ENCODE data around the gene TACC2. TPM values are rescaled to one million over a fixed set of nuclear protein-coding genes. Genes with fewer than 3 reads are reported as not detected.

TACC2 gene
- polyA plus RNA-seq, 5 donors = 15.5 to 32.4 (median 24.3) TPM

DNA sequence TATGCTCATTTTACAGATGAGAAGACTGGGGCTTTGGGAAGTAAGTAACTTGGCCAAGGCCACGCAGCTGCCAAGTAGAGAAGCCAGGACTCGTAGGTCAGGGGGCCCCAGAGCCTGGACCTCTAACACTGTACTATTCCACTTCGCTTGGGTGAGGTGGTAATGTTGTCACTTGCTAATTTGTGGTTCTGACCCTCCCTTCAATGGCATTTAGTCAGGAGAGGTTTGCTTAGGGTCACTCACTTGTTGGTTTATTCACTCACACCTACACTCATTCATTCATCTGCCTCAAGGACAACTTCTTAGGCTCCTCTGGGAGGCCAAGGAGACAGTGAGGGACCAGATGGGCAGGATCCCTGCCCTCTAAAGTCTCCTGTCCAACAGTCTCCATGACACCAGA lies 303.4 kb downstream of the TACC2 start:
- no peak for DNase-seq

DNA sequence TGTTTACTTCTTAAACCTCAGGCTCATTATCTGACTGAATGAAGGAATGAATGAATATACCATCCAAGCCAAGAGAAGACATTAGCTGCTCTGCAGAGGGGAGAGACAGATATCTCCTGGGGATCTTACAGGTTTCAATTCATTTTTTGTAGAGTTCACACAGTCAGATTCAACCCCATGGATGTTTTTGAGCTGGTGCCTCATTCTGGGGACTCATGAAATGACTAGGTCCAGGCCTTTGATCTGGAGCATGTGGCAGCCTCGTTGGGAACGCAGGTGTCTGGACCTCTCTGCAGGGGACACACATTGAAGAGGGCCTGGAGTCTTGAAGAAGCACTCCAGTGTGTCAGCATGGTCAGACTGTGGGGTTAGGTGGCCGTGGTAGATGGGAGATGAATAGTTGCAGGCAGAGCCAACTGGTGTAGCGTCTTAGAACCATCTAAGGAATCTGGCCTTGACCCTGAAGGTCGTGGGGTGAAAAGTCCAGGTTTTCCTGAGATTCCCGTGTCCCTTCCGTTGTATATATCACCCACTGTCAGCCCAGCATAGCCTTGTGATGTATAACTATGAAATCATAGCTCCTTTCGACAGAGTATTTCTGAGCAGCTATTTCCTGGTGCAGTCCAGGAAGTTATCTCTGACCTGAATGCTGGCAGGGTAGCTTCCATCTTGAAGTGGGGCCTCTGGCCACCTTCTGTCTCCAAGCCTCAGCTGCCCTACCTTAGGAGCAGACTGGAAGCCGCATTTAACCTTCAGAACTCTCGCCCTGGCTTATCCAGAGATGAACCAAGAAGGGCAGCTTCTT lies 304.4 kb downstream of the TACC2 start:
- DNase-seq = no peak

DNA sequence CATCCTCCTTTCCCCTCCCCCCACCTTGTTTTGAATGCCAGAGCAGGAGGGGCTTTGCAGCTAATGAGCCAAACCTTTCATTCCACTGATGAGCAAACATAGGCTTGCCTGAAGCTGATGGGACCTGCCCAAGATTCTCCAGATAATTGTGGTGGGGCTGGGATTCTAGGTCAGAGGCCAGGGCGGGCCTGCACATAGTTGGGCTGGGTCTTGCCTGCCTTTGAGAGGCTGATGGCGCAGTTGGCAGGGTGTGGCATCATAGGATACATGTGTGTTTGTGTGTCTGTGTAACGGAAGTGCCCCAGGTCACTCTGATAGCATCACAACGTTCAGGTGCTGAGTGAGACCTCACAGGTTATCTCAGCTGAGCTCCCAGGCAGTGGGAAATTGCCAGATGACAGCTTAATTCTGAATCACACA lies 305.0 kb downstream of the TACC2 start:
- DNase-seq = no peak

DNA sequence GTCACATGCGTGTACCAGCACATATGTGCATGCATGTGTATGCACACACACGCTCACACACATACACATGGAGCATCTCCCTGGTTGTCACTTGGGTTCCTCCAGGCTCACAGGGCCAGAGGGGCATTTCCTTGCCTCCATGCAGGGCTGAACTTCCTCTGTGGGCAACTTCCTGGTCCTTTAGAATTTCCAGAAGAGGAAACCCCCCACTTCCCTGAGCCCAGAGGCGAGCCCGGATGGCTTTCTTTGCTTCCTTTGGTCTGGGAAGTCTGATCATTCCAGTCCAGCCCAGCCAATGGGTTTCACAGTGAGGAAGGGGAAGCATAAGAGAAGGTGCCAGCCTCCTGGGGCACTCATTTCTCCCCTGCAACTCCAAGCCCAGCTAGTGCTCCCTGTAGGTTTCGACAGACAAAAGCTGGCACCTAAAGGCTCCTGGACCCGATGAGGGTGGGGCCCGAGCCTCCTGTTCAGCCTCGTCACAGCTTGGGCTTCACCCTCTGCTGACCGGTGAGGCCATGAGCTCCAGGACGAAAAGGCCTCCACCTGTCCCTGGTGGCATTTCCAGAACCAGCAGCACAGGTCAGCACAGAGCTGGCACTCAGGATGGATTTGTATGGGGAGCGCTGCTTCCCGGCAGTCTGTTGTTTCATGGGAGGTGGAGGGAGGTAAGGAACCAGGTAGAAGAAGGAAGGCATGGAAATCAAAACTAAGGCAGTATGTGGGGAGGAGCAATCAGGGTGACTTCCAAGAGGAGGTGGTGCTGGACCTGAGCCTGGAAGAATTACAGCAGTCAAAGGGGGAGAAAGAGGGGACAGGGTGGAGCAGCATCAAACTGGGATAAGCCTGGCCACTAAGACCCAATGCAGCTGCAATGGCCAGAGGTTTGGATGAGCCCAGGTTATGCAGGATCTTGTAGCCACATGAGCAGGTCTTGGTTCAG lies 305.8 kb downstream of the TACC2 start:
- DNase-seq = no peak

DNA sequence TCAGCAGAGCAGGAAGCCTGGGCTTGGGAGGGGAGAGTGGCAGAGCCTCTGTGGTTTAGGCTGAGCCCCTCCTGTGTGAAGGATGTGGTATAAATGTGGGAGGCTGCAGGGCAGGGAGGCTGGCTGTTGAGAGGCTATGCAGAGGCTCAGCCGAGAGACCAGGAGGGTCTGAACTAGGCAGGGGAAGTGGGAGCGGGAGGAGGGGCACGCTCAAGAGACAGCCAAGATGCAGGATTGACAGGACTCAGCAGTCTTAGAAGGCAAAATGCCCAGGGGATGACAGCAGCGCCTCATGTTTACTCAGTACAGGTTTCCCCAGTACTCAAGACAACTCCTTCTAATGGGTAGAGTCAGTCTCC lies 306.5 kb downstream of the TACC2 start:
- no peak for DNase-seq

DNA sequence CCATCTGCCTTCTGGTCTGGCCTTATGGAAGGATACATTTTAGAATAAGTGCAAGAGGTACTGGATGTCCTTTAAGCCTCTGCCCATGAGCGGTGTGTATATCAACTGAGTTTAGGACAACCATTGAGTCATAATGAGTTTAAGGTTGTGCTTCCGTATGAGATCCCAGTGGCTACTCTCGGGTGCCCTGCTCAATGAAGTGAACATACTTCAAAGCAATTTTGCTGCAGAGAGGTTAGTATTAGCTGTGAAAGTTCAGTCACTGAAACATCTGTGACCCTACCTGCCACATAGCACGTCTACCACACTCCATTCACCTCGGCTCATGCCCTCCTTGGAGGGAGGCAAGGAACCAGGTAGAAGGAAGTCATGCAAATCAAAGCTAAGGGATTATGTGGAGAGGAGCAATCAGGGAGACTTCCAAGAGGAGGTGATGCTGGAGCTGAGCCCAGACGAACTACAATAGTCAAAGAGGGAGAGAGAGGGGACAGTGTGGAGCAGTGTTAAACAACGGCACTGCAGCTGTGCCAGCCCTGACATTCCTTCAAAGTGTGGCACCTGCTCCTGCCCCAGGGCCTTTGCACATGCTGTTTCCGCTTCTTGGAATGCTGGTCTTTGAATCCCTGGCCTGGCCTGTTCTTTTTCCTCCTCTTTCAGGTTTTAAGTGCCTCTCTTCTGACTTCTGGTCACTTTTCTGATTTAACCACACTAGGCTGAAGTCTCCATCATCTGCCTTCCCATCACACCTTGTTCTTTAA lies 307.6 kb downstream of the TACC2 start:
- no peak for DNase-seq

DNA sequence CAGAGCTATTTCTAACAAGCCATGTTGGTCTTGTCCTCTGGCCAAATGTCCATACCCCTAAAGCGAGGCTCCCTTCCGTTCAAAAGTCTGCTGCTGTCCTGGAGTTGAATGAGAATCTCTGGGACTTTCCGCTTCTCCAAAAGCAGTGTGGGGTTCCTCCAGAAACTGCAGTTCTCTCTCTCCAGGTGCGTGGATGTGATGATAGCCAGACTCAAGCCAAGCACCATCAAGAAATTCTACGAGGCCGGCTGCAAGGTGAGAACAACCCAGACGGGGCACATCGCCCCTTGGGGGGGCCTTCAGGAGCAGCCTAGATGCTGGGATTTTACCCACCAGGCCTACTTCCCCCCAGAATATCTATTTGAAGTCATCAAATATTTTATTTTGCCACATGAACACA lies 308.6 kb downstream of the TACC2 start:
- DNase-seq = no peak

DNA sequence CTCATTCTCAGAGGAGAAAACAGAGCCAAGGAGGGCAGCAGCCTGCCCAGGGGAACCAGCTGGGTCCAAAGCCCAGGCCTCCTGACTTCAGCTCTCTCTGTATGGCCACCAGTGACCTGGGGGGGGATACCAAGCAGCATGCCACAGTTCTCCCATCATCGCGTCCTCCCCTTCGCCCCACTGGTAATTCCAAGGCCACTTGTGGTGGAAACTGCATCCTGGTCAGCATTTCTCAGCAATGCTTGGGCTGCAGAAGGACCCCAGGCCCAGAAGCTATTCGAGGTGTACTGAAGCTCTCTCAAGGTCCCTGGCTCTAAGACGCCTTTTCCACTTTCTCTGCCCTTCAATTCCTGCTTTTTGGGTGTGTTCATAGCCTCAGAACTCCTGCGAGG lies 309.2 kb downstream of the TACC2 start:
- no peak for DNase-seq

DNA sequence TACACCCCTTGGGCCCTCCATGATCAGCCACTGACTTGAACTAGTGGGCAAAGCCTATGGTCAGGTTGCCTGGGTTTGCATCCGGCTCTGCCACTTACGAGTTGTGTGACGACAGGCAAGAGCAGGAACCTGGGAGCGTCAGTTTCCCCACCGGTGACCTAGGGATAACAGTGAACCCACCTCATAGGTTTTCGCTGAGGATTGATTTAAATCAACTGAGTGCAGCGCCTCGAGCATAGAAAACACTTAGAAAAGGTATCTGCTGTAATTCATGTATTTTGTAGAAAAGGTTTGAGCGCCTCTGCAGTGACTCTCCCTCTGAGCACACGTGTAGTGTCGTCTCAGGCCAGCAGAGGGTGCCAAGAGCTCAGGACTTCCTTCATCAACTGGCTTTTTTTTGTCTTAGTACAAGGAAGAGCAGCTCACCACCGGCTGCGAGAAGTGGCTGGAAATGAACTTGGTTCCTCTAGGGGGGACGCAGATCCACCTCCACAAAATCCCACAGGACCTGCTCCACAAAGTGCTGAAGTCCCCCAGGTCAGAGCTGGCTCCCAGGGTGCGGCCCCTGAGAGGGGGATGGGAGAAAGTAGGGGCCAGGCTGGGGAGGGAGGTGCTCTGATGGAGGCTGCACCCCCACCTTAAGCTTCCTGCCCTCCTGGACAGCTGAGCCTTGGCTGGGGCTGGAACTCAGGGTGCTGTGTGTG lies 309.8 kb downstream of the TACC2 start:
- peak; percentile 48 to 61 for DNase-seq

DNA sequence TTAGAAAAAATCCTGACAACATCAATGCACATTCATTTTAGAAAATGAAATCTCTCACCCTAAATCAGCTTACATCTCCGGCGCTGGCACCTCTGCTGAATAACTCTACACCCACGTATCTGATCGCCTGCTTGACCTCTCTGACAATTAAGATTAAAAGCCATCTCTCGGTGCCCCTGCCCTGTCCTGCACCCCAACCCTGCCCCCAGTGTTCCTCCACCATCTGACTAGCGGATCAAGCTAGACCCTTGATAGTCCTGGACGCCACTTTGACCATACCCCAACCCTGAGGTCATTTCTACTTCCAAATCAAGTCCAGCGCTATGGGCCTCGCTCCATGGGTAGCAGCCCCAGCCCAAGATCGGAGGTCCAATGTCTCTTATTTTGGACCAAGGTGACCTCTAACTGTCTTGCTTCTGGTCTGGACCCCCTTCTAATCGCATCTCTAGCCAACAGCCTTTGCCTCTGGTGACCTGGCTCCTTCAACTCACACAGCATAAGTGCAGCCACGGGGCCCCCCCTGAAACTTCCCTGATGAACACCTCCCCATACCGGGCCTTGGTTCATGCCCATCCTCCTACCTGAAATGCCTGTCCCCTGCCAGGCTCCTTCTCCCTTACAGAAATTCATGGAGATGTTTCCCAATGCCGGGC lies 310.6 kb downstream of the TACC2 start:
- no peak for DNase-seq

DNA sequence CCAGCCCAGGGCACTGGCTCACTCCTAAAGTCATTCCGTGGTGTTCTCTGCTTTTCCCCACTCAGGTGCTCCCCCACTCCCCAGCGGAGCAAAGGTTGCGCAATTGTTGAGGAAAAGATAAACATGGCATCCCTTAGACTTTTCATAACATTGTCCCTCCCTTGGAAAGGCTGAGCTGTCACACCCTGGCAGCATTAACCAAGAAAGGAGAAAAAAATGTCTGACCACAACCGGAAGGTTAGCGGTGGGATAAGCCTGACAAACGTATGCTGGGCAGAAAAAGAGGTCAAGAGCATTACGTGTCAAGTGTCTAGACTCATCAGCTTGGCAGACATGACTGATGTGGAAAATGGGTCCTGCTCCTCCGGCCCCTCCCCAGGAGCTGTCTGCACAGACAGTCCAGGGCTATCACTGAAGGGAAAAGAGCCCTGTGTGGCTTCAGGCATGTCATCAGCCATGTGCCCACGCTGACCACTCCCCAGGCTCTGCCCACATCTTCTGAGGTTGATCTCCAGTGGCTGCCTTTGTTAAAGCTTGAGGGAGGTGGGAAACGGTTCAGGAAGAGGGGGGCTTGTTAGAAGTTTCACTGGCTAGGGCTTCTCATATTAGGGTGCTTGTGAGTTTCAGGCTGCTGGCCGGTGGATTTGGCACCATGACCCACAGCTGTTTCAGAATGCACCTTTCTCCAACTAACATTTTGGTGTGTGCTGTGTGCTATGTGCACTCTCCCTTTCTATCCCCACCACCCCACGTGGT lies 312.3 kb downstream of the TACC2 start:
- no peak for DNase-seq

DNA sequence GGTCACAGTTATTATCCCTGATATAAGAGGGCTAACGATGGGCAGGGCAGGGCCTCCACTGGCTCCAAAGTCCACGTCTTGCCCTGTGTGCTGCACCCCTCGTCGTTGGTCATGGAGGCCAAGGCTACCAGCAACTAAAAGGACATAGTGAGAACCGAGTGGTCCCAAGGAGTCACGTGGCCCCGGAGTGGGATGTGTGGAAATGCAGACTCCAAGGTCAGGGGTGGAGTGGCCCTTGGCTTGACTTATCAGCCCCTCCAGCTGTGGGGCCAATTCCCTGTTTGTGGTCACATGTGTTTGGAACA lies 312.8 kb downstream of the TACC2 start:
- no peak for DNase-seq

DNA sequence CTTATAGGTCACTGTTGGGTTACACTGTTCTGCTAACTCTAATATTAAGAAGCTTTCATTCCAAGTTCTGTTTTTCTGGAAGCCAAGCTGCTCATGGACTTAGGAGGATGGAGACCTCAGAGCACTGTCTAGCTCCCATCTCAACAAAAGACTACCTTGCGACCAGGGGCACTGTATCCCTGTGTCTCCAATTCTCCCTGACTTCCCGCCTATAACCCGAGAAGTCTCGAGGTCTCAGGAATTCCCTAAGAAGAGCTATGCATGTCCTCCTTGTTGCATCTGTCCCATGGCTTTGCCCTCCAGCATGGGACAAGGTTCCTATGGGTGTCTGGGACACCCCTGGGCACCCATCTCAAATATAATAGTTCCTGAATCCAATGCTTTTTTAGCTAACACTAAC lies 313.4 kb downstream of the TACC2 start:
- DNase-seq = no peak

DNA sequence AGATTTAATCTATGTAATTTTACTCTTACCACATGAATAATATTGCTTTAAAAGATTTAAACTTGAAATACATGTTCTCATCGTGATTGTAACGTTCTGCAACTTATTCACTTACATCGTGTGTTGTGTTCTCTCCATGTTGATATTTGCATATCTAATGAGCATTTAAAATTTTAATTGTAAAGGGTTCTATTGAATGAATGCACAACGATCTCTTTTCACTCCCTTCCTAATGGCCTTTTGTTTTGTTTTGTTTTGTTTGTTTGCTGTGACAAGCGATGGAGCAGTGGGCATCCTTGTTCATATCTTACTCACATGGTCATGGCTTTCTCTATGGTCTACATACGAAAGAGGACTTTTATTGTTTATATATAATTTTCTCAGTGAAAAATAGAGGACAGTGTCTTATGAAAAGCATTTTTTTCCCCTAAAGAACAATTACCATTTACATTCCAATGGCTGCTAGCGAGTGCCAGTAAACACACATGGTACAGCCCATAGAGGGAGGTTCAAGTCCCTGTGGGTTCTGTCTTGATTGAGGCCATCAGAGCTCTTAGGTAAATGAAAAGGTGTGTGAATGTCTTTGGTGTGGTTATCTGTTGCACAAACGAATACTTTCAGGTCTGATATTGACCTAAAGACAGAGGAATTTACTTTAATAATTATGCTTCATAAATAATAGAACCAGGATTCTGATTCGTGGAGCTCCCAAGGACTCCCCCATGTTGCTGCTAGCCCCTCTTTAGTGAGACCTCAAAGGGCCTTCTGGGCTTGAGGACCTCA lies 314.5 kb downstream of the TACC2 start:
- no peak for DNase-seq

Other genes with a start within 250 kb of the TACC2 start
- 10 to 100 TPM; 21.4 to 40.1 (median 36.8) TPM for gene ATE1, start 61.1 kb upstream of the TACC2 start, polyA plus RNA-seq (ENCODE audit: insufficient read depth in 1 of 5, insufficient read length in 5 of 5, low replicate concordance in 1 of 5)
- gene NSMCE4A, start 13.9 kb upstream of the TACC2 start, polyA plus RNA-seq (ENCODE audit: insufficient read depth in 1 of 5, insufficient read length in 5 of 5, low replicate concordance in 1 of 5) = 100 to 1,000 TPM in 3 of 5 donors, 10 to 100 TPM in 2; 88.9 to 117 (median 103) TPM